Activated CD4-positive, alpha-beta T cell treated with anti-CD3 and anti-CD28 coated beads, Interleukin-2, amount 50 U/mL, for 4 hours (primary cell): Measurements from ENCODE around the gene SLC6A9.

Experiments used
- DNase-seq, 2 experiments: peaks; one replicate each; pipeline ENCODE4 v3.0.0-alpha.2; 2020

The SLC6A9 gene

GRCh38 chr1:43965316-43965715 lies 65.9 kb downstream of the SLC6A9 start:
- no peak for DNase-seq

GRCh38 chr1:43963890-43964289 lies 67.4 kb downstream of the SLC6A9 start:
- no peak for DNase-seq

GRCh38 chr1:43963006-43963405 lies 68.3 kb downstream of the SLC6A9 start:
- DNase-seq = no peak

- DNase-seq = no peak
These were observed 68.9 kb downstream of the SLC6A9 start for GRCh38 chr1:43962324-43962723.

GRCh38 chr1:43961692-43962091 lies 69.6 kb downstream of the SLC6A9 start:
- DNase-seq = no peak

GRCh38 chr1:43960798-43961197 lies 70.5 kb downstream of the SLC6A9 start:
- no peak for DNase-seq

- DNase-seq = no peak
These were observed 72.7 kb downstream of the SLC6A9 start for GRCh38 chr1:43958351-43959255.

- no peak for DNase-seq
These were observed 73.7 kb downstream of the SLC6A9 start for GRCh38 chr1:43957407-43958040.

GRCh38 chr1:43956234-43956633 lies 75.0 kb downstream of the SLC6A9 start:
- DNase-seq = no peak

- no peak for DNase-seq
These were observed 77.2 kb downstream of the SLC6A9 start for GRCh38 chr1:43954036-43954435.

- DNase-seq = no peak
These were observed 77.9 kb downstream of the SLC6A9 start for GRCh38 chr1:43953361-43953760.

GRCh38 chr1:43952731-43953346 lies 78.4 kb downstream of the SLC6A9 start:
- no peak for DNase-seq

- DNase-seq = no peak
These were observed 80.0 kb downstream of the SLC6A9 start for GRCh38 chr1:43951021-43951985.

- no peak for DNase-seq
These were observed 81.6 kb downstream of the SLC6A9 start for GRCh38 chr1:43949678-43950077.

- DNase-seq = no peak
These were observed 83.3 kb downstream of the SLC6A9 start for GRCh38 chr1:43947874-43948437.

- DNase-seq = peak in 1 of 2 experiments; percentile 9
These were observed 84.0 kb downstream of the SLC6A9 start for GRCh38 chr1:43947061-43947873.
